ENCODE measurements around the gene STAT3.
A peak's percentile ranks its signal among the peaks of the same experiment; 100 is the strongest.
"Not testable (repeated sequence)": the region's sequence is repeated elsewhere in the genome, so short reads cannot be mapped to it uniquely, and the experiment has no call there.

STAT3 gene

GRCh38 chr17:42274253-42274542, 114.0 kb downstream of the STAT3 start:
- DNase-seq: no peak

- DNase-seq: no peak
These were observed 114.6 kb downstream of the STAT3 start for GRCh38 chr17:42273474-42274252.

GRCh38 chr17:42272162-42272907, 115.9 kb downstream of the STAT3 start:
- DNase-seq: no peak

- DNase-seq: peak; percentile 11 to 22
These were observed 116.5 kb downstream of the STAT3 start for GRCh38 chr17:42271779-42272035.

- no peak for DNase-seq
These were observed 117.0 kb downstream of the STAT3 start for GRCh38 chr17:42271006-42271778.

GRCh38 chr17:42270596-42270995, 117.6 kb downstream of the STAT3 start:
- no peak for DNase-seq

GRCh38 chr17:42270170-42270535, 118.1 kb downstream of the STAT3 start:
- DNase-seq: no peak

GRCh38 chr17:42268236-42268635, 120.0 kb downstream of the STAT3 start:
- no peak for DNase-seq

- DNase-seq: no peak
These were observed 121.1 kb downstream of the STAT3 start for GRCh38 chr17:42266918-42267766.

- DNase-seq: no peak
These were observed 121.8 kb downstream of the STAT3 start for GRCh38 chr17:42266462-42266861.

- DNase-seq: not testable (repeated sequence)
These were observed 123.9 kb downstream of the STAT3 start for GRCh38 chr17:42264366-42264765.

All from Kasumi-1 (cell line).